AG04450 (cell line): ENCODE results near the gene NDRG4. TPM values are rescaled to one million over a fixed set of nuclear protein-coding genes. Genes with fewer than 3 reads are reported as not detected.
A peak's percentile ranks its signal among the peaks of the same experiment; 100 is the strongest.

ENCODE experiments used
- CTCF ChIA-PET: fragments of 300-600, 350-600 bp; formaldehyde crosslinking; extraction: SDS; loops from one replicate; lab custom pipeline; 2022; ENCODE audit warnings: antibody characterized with exemption, inconsistent platforms; lab: Charles Lee
- POLR2A ChIA-PET: fragments of 350-600 bp; formaldehyde crosslinking; extraction: SDS; loops from one replicate; lab custom pipeline; 2021; ENCODE audit warnings: antibody characterized with exemption, inconsistent platforms; lab: Yijun Ruan, JAX
- DNase-seq: peaks from one replicate; pipeline ENCODE4 v3.0.0-alpha.2; 2011; ENCODE audit warnings: low read depth, low spot score
- H3K27ac ChIP-seq: one replicate; pipeline ENCODE4 v1.5.1; 2012; ENCODE audit warnings: low read depth, low read length, control low read depth
- H3K27me3 ChIP-seq: one replicate; pipeline ENCODE4 v1.6.0; 2012; ENCODE audit warnings: low read length; ENCODE audit not compliant: control insufficient read depth, insufficient read depth
- H3K4me3 ChIP-seq: 2 replicates; pipeline ENCODE4 v1.5.1; 2011; ENCODE audit warnings: mild to moderate bottlenecking, low read depth, low read length, control low read depth
- H3K9me3 ChIP-seq: 2 replicates; pipeline ENCODE4 v1.5.1; 2012; ENCODE audit warnings: low read length; ENCODE audit not compliant: control insufficient read depth, insufficient read depth
- polyA plus RNA-seq: library from polyadenylated mRNA; depleted of rRNA; stranded (reverse); fragments of >200 nt; gene quantifications from 2 replicates; pipeline ENCODE4 v1.2.3, GENCODE V29; 2011; rRNA removed
- small RNA-seq: library from RNA; depleted of rRNA; stranded (forward); fragments of <200 nt; gene quantifications from one replicate; pipeline ENCODE3, GENCODE V24; 2012; ENCODE audit warnings: low read depth; ENCODE audit not compliant: insufficient read length
- TF ChIP-seq, protein P1 (sequence below): IDR thresholded peaks from 2 replicates; pipeline ENCODE4 v1.5.1; 2011; ENCODE audit warnings: low read depth, low read length, control low read depth, inconsistent platforms

The NDRG4 gene
- polyA plus RNA-seq, 1 experiment = 24.3 TPM

DNA sequence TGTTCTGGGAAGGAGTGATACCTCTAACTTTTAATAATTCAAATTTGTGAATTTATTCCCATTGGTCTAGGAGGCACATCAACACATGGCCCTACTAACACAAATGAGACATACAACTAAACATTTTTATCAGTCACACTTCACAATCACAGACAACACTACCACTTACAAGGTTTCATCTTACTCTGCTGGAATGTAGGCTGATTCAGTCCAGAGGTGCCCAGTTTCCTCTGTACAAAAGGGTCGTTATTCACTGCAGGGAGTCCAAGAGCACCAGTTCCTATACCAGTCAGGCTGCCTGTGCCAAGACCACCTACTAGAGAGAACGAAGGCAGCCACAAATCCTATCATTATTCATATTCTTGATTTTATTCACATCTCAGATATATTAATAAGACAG, 56.7 kb downstream of the NDRG4 start:
- TF ChIP-seq, protein P1, sequence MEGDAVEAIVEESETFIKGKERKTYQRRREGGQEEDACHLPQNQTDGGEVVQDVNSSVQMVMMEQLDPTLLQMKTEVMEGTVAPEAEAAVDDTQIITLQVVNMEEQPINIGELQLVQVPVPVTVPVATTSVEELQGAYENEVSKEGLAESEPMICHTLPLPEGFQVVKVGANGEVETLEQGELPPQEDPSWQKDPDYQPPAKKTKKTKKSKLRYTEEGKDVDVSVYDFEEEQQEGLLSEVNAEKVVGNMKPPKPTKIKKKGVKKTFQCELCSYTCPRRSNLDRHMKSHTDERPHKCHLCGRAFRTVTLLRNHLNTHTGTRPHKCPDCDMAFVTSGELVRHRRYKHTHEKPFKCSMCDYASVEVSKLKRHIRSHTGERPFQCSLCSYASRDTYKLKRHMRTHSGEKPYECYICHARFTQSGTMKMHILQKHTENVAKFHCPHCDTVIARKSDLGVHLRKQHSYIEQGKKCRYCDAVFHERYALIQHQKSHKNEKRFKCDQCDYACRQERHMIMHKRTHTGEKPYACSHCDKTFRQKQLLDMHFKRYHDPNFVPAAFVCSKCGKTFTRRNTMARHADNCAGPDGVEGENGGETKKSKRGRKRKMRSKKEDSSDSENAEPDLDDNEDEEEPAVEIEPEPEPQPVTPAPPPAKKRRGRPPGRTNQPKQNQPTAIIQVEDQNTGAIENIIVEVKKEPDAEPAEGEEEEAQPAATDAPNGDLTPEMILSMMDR = no peak
- ChIA-PET CTCF (no interaction called here), POLR2A (no interaction called here)
- no peaks in the 10 kb centered on the region for H3K9me3 ChIP-seq
- H3K4me3 ChIP-seq = no peak overlapping the region
- H3K27ac ChIP-seq = no peak overlapping the region
- no peak for DNase-seq
- no peaks in the 10 kb centered on the region for H3K27me3 ChIP-seq

Small RNA genes lying within 50 kb of the gene (small RNA-seq; reads per million reads assigned to genes)
- gene RNU6-103P (not detected), gene SNORA46 (686 reads per million, percentile 95 among the genes with 10 or more reads in this experiment), gene SNORA50A (not detected)

Other genes with a start within 250 kb of the NDRG4 start
- gene PRSS54, start 205.1 kb upstream of the NDRG4 start, polyA plus RNA-seq = not detected in 2 replicates
- gene GINS3, start 107.7 kb upstream of the NDRG4 start, polyA plus RNA-seq = 2.5 and 3.3 TPM in 2 replicates
- gene SETD6, start 15.4 kb downstream of the NDRG4 start, polyA plus RNA-seq = 5.3 and 6.5 TPM in 2 replicates
- gene CNOT1, start 129.7 kb downstream of the NDRG4 start, polyA plus RNA-seq = 151 and 195 TPM in 2 replicates
- gene SLC38A7, start 184.6 kb downstream of the NDRG4 start, polyA plus RNA-seq = 11.7 and 15.0 TPM in 2 replicates
- 98.2 and 99.8 TPM in 2 replicates for gene GOT2, start 234.2 kb downstream of the NDRG4 start, polyA plus RNA-seq